OCI-LY1 (cell line): ENCODE results near the gene SAFB.

ENCODE experiments used
- H2AFZ ChIP-seq: fragments of 200-600 bp; sonication (generic), shearing (Covaris generic); 2 replicates; pipeline ENCODE4 v1.6.0; 2014; ENCODE audit warnings: antibody characterized with exemption, mild to moderate bottlenecking, low read length
- H3F3A ChIP-seq: fragments of 200-600 bp; sonication (generic), shearing (Covaris generic); 2 replicates; pipeline ENCODE4 v1.6.0; 2014; ENCODE audit warnings: mild to moderate bottlenecking, antibody characterized with exemption, low read length, moderate library complexity; ENCODE audit not compliant: insufficient read depth
- H3K27ac ChIP-seq: fragments of 200-600 bp; sonication (generic); 2 replicates; pipeline ENCODE4 v1.5.1; 2014; ENCODE audit warnings: low read length, mixed run types, mild to moderate bottlenecking, low read depth; ENCODE audit not compliant: poor library complexity, severe bottlenecking
- H3K27me3 ChIP-seq: fragments of 200-600 bp; sonication (generic); 2 replicates; pipeline ENCODE4 v1.6.0; 2014; ENCODE audit warnings: antibody characterized with exemption, mild to moderate bottlenecking, low read length, moderate library complexity; ENCODE audit not compliant: insufficient read depth
- H3K36me3 ChIP-seq: fragments of 200-600 bp; sonication (generic); 2 replicates; pipeline ENCODE4 v1.6.1; 2014; ENCODE audit warnings: mild to moderate bottlenecking, antibody characterized with exemption, low read length, moderate library complexity, mixed read lengths; ENCODE audit not compliant: insufficient read depth
- H3K4me1 ChIP-seq: fragments of 200-600 bp; sonication (generic); 2 replicates; pipeline ENCODE4 v1.5.1; 2014; ENCODE audit warnings: mild to moderate bottlenecking, low read length, moderate library complexity; ENCODE audit not compliant: insufficient read depth, severe bottlenecking
- H3K4me2 ChIP-seq: fragments of 200-600 bp; sonication (generic), shearing (Covaris generic); 2 replicates; pipeline ENCODE4 v1.6.1; 2014; ENCODE audit warnings: low read length
- H3K4me3 ChIP-seq: fragments of 200-600 bp; sonication (generic); 2 replicates; pipeline ENCODE4 v1.5.1; 2014; ENCODE audit warnings: low read length, low read depth, mild to moderate bottlenecking, mixed read lengths; ENCODE audit not compliant: poor library complexity, severe bottlenecking
- H3K79me2 ChIP-seq: fragments of 200-600 bp; shearing (Covaris generic); 2 replicates; pipeline ENCODE4 v1.6.1; 2016; ENCODE audit warnings: mixed run types, low read length, mixed read lengths; ENCODE audit not compliant: insufficient read depth
- H3K9ac ChIP-seq: fragments of 200-600 bp; sonication (generic), shearing (Covaris generic); 2 replicates; pipeline ENCODE4 v1.6.1; 2014; ENCODE audit warnings: mild to moderate bottlenecking, low read length, mixed read lengths
- H3K9me2 ChIP-seq: fragments of 200-600 bp; sonication (generic), shearing (Covaris generic); 2 replicates; pipeline ENCODE4 v1.6.1; 2014; ENCODE audit warnings: low read depth, mild to moderate bottlenecking, low read length, mixed read lengths
- H3K9me3 ChIP-seq: fragments of 200-600 bp; shearing (Covaris generic); 2 replicates; pipeline ENCODE4 v1.6.1; 2014; ENCODE audit warnings: low read length, mixed read lengths
- H4K20me1 ChIP-seq: fragments of 200-600 bp; sonication (generic), shearing (Covaris generic); 2 replicates; pipeline ENCODE4 v1.6.0; 2016; ENCODE audit warnings: mild to moderate bottlenecking, low read length; ENCODE audit not compliant: insufficient read depth
- CTCF ChIP-seq: fragments of 200-600 bp; sonication (generic), shearing (Covaris generic); IDR thresholded peaks from 2 replicates; pipeline ENCODE4 v1.5.1; 2017; ENCODE audit warnings: mild to moderate bottlenecking, antibody characterized with exemption, low read length, moderate library complexity, mixed read lengths
- EZH2 ChIP-seq: fragments of 200-600 bp; sonication (generic), shearing (Covaris generic); IDR thresholded peaks from 2 replicates; pipeline ENCODE4 v1.8.0; 2017; ENCODE audit warnings: borderline replicate concordance, mixed run types, mild to moderate bottlenecking, antibody characterized with exemption, low read length, moderate library complexity, mixed read lengths

SAFB gene

DNA sequence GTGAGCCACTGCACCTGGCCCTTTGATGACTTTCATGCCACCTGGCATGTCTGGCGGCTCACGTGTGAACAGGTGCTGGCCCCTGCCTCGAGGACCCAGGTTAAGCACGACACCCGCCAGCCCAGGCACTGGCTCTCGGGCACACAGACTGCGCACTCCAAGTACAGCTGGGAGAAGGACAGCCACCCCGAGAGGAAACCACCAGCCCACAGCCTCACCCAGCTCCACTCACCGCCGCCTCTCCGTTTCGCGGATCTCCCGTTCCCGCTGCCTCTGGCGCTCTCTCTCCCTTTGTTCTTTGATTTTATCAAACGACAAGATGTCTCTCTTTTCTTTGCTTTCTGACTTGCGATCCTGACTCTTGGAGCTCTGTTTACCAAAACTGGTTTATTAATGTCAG lies 27.8 kb upstream of the SAFB start:
- H3K9ac ChIP-seq, result no peak overlapping the region
- H3K79me2 ChIP-seq, result no peaks in the 10 kb centered on the region
- H3K4me2 ChIP-seq, result no peak overlapping the region
- no peaks in the 10 kb centered on the region for H3K27me3 ChIP-seq
- H3K4me1 ChIP-seq, result no peaks in the 10 kb centered on the region
- peaks cover 98% of the 10 kb centered on the region for H3K36me3 ChIP-seq
- H4K20me1 ChIP-seq, result no peaks in the 10 kb centered on the region
- no peak overlapping the region for H3K4me3 ChIP-seq
- H3F3A ChIP-seq, result no peaks in the 10 kb centered on the region
- H3K9me2 ChIP-seq, result no peaks in the 10 kb centered on the region
- H2AFZ ChIP-seq, result no peak overlapping the region
- TF ChIP-seq EZH2, result no peak
- TF ChIP-seq CTCF, result no peak
- H3K27ac ChIP-seq, result no peak overlapping the region
- H3K9me3 ChIP-seq, result no peaks in the 10 kb centered on the region

DNA sequence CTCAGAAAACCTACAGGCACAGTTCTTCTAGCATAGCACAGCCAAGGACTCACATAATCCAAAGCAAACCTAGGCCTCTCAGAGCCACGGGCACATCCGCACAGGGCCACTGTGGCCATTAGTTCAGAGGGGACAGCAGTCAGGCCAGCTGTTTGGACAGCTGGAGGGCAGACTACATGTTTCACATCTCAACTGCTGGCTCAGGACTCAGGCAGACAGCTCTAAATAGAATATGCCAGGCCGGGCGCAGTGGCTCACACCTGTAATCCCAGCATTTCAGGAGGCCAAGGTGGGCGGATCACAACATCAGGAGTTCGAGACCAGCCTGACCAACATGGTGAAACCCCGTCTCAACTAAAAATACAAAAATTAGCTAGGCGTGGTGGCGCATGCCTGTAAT lies 27.1 kb upstream of the SAFB start:
- H2AFZ ChIP-seq, result no peak overlapping the region
- no peak overlapping the region for H3K9ac ChIP-seq
- no peak overlapping the region for H3K4me3 ChIP-seq
- peaks cover 98% of the 10 kb centered on the region for H3K36me3 ChIP-seq
- H3K4me2 ChIP-seq, result no peak overlapping the region
- H3F3A ChIP-seq, result no peaks in the 10 kb centered on the region
- H4K20me1 ChIP-seq, result no peaks in the 10 kb centered on the region
- H3K9me3 ChIP-seq, result no peaks in the 10 kb centered on the region
- no peaks in the 10 kb centered on the region for H3K4me1 ChIP-seq
- no peaks in the 10 kb centered on the region for H3K9me2 ChIP-seq
- H3K27ac ChIP-seq, result no peak overlapping the region
- no peaks in the 10 kb centered on the region for H3K79me2 ChIP-seq
- H3K27me3 ChIP-seq, result no peaks in the 10 kb centered on the region
- no peak for TF ChIP-seq CTCF
- TF ChIP-seq EZH2, result no peak

DNA sequence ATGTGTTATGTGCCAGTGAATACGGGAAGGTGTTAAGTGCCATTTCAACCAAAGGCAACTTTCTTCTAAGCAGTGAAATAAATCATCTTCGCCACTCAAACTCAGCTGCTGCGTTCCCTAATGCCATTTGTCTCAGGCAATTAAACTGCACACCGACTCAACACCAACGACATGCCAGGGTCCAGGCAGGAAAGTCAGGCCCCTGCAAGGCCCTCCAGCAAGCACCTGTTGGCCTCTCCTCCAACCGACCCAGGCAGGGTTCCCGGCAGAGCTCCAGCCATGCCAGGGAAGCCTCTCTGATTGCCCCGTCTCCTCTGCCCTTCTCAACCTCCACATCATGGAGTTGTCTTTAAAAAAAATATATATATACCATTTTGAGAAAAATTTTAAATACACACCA lies 22.1 kb upstream of the SAFB start:
- Histone ChIP-seq H2AFZ (no peak overlapping the region), H3K4me1 (no peaks in the 10 kb centered on the region), H3K9me3 (no peaks in the 10 kb centered on the region), H3K9ac (no peak overlapping the region), H3K27ac (no peak overlapping the region), H3K4me2 (no peak overlapping the region), H3K36me3 (peaks cover 94% of the 10 kb centered on the region), H3F3A (no peaks in the 10 kb centered on the region), H3K27me3 (no peaks in the 10 kb centered on the region), H3K4me3 (no peak overlapping the region), H3K9me2 (no peaks in the 10 kb centered on the region), H3K79me2 (no peaks in the 10 kb centered on the region), H4K20me1 (no peaks in the 10 kb centered on the region)
- no peak for TF ChIP-seq CTCF
- TF ChIP-seq EZH2, result no peak
